GM19035 (cell line): ENCODE measurements around the gene NT5DC4.

ENCODE experiments used
- ATAC-seq: cut with Tn5 transposase; IDR thresholded peaks from one replicate; pipeline ENCODE4 v1.9.1; 2021; ENCODE audit not compliant: unreplicated experiment

NT5DC4 gene

DNA sequence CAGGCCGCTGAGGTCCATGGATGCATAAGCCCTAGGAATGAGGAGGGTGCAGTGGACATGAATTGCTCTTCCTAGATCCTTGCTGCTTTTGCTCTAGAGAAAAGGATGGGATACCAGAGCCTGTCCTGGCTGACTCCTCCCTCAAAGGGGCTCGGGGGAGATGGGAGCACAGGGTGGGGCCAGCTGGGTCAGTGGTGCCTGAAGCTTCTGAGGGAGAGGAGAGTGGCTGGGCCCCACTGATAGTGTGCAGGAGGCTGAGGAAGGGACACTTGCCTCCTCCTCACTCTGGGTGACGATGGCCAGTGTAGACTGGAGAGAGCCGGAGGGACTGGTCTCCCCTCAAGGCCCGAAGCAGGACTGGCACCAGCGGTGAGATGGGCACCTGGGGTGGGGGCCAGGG lies at the start of gene NT5DC4:
TSS of gene NT5DC4 (plus strand) at position 236 of the 400 bp plus-strand sequence. CDS start at position 296, 60 bp downstream.
- ATAC-seq: no peak

DNA sequence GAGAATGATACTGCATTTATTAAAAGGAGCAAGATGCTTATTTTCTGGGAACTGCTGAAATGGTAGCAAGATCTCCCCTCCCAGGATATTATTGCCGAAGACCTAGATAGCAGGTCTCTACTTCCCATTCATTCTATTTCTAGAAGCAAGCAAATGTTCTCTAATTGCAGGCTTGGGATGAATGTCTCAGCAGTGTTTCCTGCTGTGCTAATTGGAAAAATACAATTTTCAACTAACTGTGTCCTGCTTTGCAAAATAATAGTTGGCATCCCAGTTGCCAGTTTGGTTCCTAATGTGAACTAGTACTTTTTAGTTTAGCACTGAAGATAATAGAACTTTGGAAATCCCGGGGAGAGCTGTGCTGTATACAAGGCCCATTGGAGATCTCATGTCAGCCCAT lies 49.0 kb upstream of the NT5DC4 start:
- no peak for ATAC-seq

DNA sequence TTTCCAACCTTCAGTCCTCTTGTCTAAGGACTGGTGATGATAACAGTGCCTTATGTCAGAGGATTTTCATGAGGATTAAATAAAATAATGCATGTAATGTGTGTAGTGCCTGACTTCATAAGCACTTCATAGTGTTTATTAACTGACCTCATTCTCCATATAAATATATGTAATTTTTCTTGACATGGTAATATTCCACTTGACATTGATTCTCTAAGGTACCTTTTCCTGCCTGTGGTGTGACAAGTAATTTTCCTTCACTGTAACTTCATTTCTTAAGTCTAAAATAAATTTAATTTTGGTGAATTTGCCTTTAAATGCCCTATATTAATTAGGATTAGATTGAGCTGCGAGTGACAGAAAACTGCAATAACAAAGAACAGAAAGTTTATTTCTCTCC lies 47.8 kb upstream of the NT5DC4 start:
- no peak for ATAC-seq

DNA sequence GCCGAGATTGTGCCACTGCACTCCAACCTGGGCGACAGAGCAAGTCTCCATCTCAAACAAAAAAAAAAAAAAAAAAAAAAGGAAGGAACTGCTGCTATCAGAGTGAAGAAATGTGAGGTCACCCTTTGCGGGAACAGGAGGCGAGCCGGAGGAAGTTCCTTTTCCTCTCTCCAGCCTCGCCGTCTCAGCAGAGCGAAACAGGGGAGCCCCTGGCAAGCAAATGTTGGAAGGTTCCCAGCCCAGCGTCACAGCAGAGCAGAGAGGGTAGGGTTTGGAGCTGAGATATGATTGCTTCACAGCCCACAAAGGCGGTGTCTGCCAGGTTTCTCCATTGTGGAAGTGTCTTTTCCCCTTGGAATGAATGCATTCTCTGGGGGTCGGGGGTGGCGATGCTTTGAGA lies 46.6 kb upstream of the NT5DC4 start:
- no peak for ATAC-seq

DNA sequence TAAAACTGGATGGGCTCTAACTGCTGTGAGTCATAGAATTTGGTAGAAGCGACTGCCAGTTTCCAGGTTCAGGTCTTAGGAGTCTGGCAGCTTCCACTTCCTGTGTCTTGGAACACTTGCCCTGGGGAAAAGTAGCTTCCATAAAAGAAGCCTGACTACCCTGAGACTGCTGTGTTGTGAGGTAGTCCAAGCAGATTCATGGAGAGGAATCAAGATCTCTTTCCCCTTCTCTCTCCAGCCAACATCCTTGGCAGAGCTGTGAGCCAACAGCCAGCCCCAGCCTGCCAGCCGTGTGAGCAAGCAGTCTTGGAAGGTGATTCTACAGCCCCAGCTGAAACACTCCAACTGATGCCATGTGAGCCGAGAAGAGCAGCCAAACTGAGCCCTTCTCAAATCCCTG lies 41.3 kb upstream of the NT5DC4 start:
- ATAC-seq: no peak

DNA sequence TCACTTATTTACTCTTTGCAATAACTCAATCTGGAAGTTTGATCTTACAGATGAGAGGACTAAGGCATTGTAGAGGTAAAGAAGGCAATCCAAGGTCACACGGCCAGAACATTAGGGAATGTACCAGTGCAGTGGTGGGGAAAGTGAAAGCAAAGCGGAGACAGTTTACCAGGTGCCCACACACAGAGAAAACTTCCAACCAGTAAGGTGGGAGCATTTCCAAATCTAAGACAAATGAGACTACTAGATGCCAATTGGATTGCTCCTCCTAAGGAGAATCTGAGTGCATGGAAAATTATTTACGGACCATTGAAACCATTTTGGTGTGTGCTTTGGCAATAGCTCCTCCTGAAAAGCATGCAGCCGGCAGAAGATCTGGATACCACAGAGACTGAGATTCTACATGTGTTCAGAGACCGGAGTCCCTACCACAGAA lies 40.1 kb upstream of the NT5DC4 start:
- ATAC-seq: no peak

DNA sequence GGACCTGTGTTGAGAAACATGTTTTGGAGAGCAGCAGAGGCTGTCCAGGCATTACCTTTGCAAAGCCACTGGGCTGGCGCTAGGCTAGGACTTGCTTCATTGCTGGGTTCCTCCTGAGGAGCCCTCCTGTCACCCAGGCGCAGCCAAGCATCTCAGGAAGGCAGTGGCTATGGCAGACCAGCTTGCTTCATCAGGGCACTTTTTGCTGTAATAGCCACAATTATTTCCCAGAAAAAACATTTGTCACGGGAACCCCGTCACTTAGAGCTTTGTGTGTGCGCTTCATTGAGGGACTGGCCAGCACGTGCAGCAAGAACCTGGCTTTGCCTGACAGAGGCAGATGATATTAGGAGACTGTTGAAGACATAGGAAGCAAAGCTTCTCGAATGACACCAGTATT lies 38.7 kb upstream of the NT5DC4 start:
- ATAC-seq: no peak

DNA sequence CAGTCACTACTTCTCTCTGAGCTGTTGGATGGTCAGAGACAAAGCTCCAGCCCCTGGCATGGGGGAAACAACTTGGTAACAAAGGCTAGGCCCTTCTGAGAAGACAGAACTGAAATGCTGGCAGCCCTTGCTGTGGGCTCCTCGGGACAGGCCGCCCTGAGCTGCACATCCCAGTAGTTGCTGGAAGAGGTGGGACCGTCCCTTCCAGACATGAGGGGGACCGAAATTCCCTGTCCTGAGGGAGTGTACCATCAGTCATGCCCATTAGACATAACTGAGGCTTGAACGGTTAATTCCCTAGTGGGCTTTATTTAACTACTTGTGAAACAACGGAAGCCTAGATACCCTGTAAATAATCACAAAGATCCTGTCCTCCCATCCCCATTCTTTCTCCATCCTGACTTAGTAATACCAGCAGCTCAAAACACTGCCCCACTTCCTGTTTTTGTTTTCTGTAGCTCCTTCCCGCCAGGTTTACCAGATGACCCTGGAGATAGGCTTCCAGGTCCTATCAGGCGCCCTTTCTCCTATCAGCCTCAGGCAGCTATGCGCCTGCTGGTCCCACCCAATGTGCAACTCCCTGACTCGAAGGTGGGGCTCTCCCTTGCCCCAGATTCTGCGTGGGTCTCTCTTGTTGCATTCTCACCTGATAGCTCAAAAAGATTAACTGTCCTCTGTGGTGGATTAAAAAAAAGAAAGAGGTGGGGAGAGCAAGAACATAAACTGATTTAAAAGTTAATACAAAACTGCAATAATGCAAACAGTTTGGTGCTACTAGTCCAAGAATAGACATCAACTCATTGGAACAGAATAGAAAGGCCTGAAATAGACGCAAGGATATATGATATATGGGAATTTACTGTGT lies 37.0 kb upstream of the NT5DC4 start:
- no peak for ATAC-seq

DNA sequence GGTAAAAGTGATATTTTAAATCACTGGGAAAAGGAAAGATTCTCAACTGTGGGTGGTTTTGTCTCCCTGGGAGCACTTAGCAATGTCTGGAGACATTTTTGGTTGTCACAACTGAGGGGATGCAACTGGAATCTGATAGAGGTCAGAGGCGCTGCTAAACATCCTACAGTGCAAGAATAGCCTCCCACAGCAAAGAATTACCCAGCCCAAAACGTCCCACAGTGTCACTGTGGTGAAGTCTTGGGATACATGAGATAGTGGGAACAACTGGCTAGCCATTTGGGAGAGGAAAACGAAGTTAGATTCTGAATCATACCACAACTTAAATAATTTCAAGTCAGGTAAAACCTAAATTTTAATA lies 36.4 kb upstream of the NT5DC4 start:
- no peak for ATAC-seq

DNA sequence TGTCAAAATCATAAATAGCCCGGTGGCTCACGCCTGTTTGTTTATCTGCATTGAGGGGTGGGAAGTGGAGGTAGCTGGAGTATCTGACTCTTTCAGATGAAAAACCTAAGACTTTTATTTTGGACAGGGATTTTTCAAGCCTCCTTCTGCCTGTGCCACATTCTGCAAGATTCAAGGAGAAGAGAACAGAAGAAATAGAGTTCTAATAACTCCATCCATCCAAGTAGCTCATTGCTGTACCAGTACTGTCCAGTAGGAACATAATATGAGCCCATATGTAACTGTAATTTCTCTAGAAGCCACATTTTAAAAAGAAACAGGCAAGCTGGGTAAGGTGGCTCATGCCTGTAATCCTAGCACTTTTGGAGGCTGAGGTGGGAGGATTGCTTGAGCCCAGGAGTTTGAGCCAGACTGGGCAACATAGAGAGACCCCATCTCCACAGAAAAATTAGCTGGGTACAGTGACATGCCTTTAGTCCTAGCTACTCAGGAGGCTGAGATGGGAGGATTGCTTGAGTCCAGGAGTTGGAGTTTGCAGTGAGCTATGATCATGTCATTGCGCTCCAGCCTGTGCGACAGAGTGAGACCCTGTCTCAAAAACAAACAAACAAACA lies 35.4 kb upstream of the NT5DC4 start:
- ATAC-seq: no peak

DNA sequence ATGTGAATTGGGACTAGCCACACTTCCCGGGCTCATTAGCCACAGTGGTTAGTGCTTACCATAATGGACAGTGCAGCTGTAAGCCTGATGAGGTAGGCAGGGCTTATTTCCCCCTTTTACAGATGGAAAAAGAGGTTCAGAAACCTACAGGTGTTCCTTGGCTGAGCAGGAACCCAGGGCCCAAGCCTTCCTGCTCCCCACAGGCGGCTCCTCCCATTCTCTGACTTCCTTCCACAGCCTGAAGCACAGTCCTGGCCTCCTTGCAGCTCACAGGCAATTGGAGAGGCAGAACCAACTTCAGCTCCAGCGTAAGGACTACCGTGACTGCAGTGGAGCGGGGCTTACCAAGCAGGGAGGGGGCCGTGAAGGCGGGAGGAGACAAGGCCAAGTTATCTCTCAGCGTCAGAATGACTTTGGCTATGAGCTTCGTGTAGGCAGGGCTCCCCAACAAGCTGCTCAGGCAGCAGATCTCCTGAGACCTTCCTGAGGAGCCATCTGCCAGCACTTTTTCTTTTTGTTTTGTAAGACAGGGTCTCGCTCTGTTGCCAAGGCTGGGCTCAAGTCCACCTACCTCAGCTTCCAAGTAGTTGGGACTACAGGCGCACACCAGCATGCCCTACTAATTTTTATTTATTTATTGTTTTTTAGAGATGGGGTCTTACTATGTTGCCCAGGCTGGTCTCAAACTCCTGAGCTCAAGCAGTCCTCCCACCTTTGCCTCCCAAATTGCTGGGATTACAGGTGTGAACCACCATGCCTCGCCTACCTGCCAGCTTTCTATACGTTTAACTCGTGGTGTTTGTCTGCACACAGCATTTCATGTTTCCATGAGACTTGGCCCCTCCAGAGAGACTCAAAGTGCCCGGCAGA lies 34.2 kb upstream of the NT5DC4 start:
- no peak for ATAC-seq

DNA sequence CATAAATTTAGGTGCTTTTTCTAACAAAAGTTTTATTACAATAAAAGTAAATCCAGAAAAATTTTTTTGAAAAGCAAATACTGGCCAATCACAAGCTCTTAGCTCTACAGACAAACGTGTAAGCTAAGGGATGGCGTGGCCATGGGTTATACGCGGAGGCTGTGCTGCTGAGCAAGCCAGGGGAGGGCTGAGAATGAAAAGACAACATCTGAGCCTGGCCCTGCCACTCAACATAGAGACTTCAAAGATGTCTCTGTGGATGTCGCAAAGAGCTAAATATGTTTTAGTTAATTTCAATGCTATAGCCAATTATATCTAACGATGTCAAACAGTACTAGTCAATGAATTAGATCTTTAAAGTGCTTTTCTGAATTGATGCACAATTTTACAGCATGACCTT lies 33.3 kb upstream of the NT5DC4 start:
- ATAC-seq: no peak

DNA sequence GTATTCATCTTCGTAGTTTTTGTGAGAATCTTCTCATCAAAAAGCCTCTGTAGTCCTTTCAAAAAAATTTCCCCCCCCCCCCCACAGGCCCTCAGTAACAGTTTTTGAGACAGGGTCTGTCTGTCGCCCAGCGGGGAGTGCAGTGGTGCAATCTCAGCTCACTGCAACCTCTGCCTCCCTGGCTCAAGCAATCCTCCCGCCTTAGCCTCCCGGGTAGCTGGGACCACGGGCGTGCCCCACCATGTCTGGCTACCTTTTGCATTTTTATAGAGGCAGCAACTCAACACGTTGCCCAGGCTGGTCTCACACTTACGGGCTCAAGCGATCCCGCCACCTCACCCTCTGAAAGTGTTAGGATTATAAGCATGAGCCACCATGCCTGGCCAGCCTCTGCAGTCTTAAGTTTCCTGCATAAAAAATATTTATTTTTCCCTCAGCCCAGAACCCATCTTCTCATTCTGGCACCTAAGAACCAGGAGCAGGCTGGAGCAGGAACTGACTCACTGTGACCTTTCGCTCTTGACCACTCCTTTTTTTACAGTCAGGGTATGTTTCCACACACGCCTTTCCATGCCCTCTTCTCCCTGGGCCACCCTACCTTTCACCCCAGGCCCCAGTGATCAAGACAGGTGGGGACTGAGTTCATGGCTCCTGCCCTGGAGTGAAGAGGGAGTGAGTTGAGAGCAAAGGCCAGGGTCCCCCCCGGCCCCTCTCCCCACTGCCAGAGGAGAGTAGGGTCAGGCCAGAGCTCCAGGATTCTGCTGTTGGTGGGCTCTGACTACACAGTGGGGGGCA lies 32.5 kb upstream of the NT5DC4 start:
- no peak for ATAC-seq

DNA sequence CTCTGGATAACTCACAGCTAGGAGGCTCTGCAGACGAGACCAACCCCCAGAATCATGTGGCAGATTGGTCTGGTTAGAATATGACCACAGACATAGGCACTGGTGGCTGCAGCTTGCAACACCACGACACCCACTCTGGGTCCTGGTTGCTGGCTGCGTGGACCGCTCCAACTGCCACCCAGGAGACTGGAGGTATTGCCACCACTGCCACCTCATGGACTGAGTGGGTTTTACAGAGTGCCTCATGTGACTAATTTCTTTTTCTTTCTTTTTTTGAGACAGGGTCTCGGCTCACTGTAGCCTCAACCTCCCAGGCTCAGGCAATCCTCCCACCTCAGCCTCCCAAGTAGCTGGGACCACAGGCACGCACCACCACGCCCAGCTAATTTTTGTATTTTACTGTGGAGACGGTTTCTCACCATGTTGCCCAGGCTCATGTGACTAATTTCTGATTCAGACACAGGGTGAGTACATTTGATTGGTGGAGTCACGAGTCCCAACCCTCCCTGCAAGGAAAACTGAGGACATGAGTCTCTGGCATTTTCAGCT lies 29.9 kb upstream of the NT5DC4 start:
- peak; percentile 48 for ATAC-seq

DNA sequence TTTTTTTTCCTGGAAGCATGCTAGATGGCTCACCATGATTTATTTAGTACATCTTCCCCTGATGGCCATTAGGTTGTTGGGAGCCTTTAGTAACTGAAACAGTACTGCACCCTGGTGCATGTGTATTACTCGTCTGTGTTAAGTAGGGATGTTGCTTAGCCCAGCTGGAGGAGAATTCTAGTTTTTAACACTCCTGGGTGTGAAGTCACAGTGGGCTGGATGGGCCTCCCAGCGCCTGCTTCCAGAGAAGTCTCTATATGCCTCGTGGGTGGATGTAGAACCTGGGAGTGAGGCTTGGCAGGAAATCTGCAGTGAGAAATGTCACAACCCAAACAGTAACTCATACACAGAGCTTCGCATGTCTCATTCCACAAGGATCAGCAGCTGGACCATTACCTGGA lies 28.9 kb upstream of the NT5DC4 start:
- ATAC-seq: no peak

DNA sequence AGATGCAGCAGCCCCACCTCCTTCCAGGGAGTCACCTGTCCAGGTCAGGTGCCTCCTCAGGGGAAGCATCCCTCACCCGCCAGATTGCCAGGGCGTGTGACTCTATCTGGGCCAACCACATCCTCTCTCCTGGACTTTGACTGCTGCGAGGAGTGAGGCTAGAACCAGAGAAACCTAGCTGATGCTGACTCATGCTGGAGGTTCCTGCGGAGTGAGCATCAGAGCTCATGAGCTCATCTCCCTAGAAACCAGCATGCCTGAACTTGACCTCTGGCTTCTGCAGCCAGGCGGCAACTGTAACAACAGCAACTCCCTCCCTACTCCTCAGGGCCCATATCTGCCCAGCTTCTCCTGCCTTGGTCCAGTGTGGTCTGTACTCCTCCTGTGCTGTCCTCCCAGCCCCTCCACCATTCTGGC lies 28.3 kb upstream of the NT5DC4 start:
- peak; percentile 84 for ATAC-seq

DNA sequence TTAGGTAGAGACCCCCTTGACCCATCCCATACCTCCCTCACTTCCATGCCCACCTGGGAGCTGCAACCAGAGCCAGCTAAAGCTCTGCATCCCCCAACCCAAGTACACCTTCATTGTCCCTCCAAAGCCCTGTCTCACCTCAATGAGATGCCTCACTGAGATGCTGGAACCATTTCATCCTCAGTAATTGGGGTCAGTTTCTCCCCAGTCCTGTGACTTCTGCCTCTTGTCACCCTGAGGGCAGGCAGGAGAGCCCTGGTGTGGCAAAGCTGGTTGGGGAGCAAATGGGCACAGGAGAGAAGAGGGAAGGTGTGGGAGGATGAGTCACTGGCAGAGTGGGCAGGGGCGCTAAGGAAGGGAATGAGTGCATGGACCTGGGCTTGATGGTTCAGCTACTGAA lies 27.9 kb upstream of the NT5DC4 start:
- no peak for ATAC-seq

DNA sequence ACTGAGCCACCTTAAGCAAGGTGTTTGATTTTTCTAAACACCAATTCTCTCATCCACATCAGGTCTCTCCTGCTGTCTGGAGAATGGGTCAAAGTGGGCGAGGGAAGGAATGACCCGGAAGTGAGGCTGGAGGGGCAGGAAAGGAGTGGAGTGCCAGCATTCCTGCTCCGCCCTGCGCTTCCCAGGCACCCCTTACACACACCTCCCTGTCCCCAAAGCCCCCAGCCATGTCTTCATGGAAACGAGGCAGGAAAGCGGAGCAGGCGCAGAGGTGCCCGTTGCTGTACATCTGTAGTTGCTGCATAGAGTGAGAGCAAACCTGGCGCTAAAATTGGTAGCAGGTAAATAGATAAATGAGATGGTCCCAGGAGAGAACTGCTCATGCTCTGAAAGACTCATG lies 27.2 kb upstream of the NT5DC4 start:
- ATAC-seq: no peak

DNA sequence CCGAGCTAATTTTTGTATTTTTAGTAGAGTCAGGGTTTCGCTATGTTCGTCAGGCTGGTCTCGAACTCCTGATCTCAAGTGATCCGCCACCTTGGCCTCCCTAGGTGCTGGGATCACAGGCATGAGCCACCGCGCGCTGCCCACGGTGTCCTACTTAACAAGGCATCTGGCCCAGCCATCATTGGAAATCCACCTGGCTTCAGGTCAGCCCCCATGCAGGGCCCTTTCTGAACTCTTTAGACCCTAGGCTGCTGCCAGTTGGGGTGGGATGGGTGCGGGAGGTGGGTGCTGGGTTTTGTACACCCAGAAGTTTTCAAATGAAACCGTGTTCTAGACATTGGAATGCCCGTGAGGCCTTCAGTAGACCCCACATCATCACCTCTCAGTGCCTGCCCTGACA lies 26.6 kb upstream of the NT5DC4 start:
- no peak for ATAC-seq

DNA sequence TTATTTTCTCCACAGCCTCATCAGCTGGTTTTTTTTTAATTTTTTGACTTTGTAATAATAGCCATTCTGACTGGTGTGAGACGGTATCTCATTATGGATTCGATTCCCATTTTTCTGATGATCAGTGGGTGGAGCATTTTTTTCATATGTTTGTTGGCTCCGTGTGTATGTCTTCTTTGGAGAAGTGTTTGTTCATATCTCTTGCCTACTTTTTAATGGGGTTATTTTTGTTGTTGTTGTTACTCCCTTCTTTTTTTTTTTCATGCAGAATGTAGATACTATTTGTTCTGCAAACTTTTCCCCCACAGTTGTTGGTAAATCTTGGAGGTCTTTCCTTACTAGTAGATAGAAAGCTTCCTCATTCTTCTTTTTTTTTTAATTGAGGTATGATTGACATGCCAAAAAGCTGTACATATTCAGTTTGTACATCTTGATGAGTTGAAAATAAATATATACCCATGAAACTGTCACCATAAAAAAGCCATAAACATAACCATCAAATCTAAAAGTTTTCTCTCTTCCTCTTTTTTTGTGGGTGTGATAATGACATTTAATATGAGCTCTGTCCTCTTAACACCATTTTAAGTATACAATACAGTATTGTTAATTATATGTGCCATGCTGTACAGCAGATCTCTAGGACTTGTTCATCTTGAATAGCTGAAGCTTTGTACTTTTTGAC lies 21.8 kb upstream of the NT5DC4 start:
- ATAC-seq: no peak
